ENCODE data around the gene TFDP3. TPM values are rescaled to one million over a fixed set of nuclear protein-coding genes. Genes with fewer than 3 reads are reported as not detected.

TFDP3 gene
- polyA plus RNA-seq, 3 donors = not detected

DNA sequence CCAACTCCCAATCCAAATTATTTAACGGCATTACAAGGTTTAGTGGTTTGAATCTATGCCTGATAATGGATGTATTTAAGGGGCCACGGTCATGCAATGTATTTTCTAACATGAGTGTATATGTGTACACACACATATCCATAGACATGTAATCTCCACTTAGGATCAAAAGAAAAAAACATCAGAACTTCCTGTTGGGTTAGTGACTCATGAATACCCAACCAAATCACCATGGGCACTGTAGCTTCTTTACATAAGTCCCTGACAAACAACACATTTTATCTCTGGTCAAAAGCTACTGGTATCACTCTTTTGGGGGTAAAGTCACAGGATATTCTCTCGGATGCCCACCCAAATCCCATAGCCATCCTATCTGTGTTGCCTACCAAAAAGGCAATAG is 36.5 kb upstream of the TFDP3 start:
- Histone ChIP-seq H4K20me1 (ENCODE audit: insufficient read depth, low read length) (no peaks in the 10 kb centered on the region), H3K36me3 (replicated peaks in 1 of 2; ENCODE audit: control insufficient read depth in 1 of 2, insufficient read depth in 2 of 2, low read length in 2 of 2) (no peaks in the 10 kb centered on the region), H3K27me3 (ENCODE audit: control insufficient read depth in 2 of 2, insufficient read depth in 2 of 2, low read length in 2 of 2) (no peaks in the 10 kb centered on the region), H3K9ac (ENCODE audit: insufficient read depth, low read length, poor library complexity, severe bottlenecking) (no peak overlapping the region), H2AFZ (ENCODE audit: insufficient read depth, low read depth, low read length, poor library complexity, severe bottlenecking) (no peak overlapping the region), H3K9me3 (replicated peaks in 1 of 2; ENCODE audit: control insufficient read depth in 1 of 2, insufficient read depth in 1 of 2, low read length in 2 of 2) (no peaks in the 10 kb centered on the region), H3K4me1 (ENCODE audit: control insufficient read depth in 1 of 2, insufficient read depth in 2 of 2, low read length in 2 of 2) (no peaks in the 10 kb centered on the region), H3K79me2 (ENCODE audit: insufficient read depth, low read length) (no peaks in the 10 kb centered on the region), H3K4me3 (replicated peaks in 1 of 3; ENCODE audit: low read depth in 2 of 3, low read length in 3 of 3) (no peak overlapping the region), H3K4me2 (replicated peaks; ENCODE audit: extremely low read depth, low read length, poor library complexity, severe bottlenecking) (no peak overlapping the region), H3K27ac (ENCODE audit: low read depth in 1 of 2, low read length in 2 of 2) (no peak overlapping the region)
- H3K36me3 Mint-ChIP-seq = no peaks in the 10 kb centered on the region
- intact Hi-C loops (cut with micrococcal nuclease) = no loop called here
- no peak for DNase-seq
- TF ChIP-seq, protein P1, sequence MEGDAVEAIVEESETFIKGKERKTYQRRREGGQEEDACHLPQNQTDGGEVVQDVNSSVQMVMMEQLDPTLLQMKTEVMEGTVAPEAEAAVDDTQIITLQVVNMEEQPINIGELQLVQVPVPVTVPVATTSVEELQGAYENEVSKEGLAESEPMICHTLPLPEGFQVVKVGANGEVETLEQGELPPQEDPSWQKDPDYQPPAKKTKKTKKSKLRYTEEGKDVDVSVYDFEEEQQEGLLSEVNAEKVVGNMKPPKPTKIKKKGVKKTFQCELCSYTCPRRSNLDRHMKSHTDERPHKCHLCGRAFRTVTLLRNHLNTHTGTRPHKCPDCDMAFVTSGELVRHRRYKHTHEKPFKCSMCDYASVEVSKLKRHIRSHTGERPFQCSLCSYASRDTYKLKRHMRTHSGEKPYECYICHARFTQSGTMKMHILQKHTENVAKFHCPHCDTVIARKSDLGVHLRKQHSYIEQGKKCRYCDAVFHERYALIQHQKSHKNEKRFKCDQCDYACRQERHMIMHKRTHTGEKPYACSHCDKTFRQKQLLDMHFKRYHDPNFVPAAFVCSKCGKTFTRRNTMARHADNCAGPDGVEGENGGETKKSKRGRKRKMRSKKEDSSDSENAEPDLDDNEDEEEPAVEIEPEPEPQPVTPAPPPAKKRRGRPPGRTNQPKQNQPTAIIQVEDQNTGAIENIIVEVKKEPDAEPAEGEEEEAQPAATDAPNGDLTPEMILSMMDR (IDR thresholded peaks at IDR 0.05) = no peak
- H3K4me3 Mint-ChIP-seq = no peak overlapping the region
- H3K4me1 Mint-ChIP-seq = no peaks in the 10 kb centered on the region
- WGBS (ENCODE audit: insufficient coverage) = no CpG with 5 or more reads among the region's 3 CpGs
- H3K27me3 Mint-ChIP-seq (ENCODE audit: low read depth in 3 of 3) = peaks cover 0 to 1% (median under 1%) of the 10 kb centered on the region in 3 donors
- peaks cover 0 to 5% (median 2%) of the 10 kb centered on the region in 7 donors for H3K9me3 Mint-ChIP-seq
- H3K27ac Mint-ChIP-seq = no peak overlapping the region

DNA sequence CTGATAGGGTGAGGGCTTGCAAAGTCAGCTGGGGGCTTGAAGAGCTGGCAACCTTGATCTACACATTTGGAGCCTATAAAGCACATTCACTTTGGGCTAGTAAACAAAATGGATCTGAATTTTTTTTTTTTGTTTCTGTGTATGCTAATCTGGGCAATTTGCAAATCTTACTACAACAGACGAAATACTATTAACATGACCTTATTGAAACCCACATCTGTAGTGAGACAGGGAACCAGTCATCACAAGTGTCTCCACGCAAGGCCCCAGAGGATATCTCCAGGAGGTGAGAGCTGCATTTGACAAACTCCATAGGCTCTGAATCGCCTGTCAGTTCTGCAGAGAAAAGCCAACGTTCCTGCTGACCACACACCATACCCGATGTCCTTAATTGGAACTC is 33.0 kb upstream of the TFDP3 start:
- TF ChIP-seq, protein P1 (IDR thresholded peaks at IDR 0.05) = no peak
- H3K27me3 ChIP-seq (ENCODE audit: control insufficient read depth in 2 of 2, insufficient read depth in 2 of 2, low read length in 2 of 2) = no peaks in the 10 kb centered on the region
- intact Hi-C loops (cut with micrococcal nuclease) = no loop called here
- Mint-ChIP-seq H3K36me3 (no peaks in the 10 kb centered on the region), H3K9me3 (peaks cover 2 to 22% (median 11%) of the 10 kb centered on the region in 7 donors), H3K4me3 (no peak overlapping the region), H3K27me3 (ENCODE audit: low read depth in 3 of 3) (peaks cover 0 to 1% (median 0%) of the 10 kb centered on the region in 3 donors), H3K27ac (no peak overlapping the region), H3K4me1 (no peaks in the 10 kb centered on the region)
- H4K20me1 ChIP-seq (ENCODE audit: insufficient read depth, low read length) = no peaks in the 10 kb centered on the region
- WGBS (ENCODE audit: insufficient coverage) = no CpG with 5 or more reads among the region's 5 CpGs
- peaks cover 5 to 22% of the 10 kb centered on the region in 2 donors for H3K9me3 ChIP-seq (replicated peaks in 1 of 2; ENCODE audit: control insufficient read depth in 1 of 2, insufficient read depth in 1 of 2, low read length in 2 of 2)
- no peak overlapping the region for H3K4me2 ChIP-seq (replicated peaks; ENCODE audit: extremely low read depth, low read length, poor library complexity, severe bottlenecking)
- no peaks in the 10 kb centered on the region for H3K4me1 ChIP-seq (ENCODE audit: control insufficient read depth in 1 of 2, insufficient read depth in 2 of 2, low read length in 2 of 2)
- no peak overlapping the region for H3K4me3 ChIP-seq (replicated peaks in 1 of 3; ENCODE audit: low read depth in 2 of 3, low read length in 3 of 3)
- H3K27ac ChIP-seq (ENCODE audit: low read depth in 1 of 2, low read length in 2 of 2) = no peak overlapping the region
- DNase-seq = no peak
- no peak overlapping the region for H3K9ac ChIP-seq (ENCODE audit: insufficient read depth, low read length, poor library complexity, severe bottlenecking)
- H3K36me3 ChIP-seq (replicated peaks in 1 of 2; ENCODE audit: control insufficient read depth in 1 of 2, insufficient read depth in 2 of 2, low read length in 2 of 2) = no peaks in the 10 kb centered on the region
- no peaks in the 10 kb centered on the region for H3K79me2 ChIP-seq (ENCODE audit: insufficient read depth, low read length)
- H2AFZ ChIP-seq (ENCODE audit: insufficient read depth, low read depth, low read length, poor library complexity, severe bottlenecking) = no peak overlapping the region

Measured in CD14-positive monocyte (primary cell).